ENCODE data around the gene ROPN1. TPM values are rescaled to one million over a fixed set of nuclear protein-coding genes. Genes with fewer than 3 reads are reported as not detected.

The ROPN1 gene
- total RNA-seq, 3 donors from 2014 or later (not counting 1 experiment from before 2014, with no cell fraction given) = not detected

- ATAC-seq (no peak), DNase-seq (no peak)
- no peaks in the 10 kb centered on the region for H3K27me3 Mint-ChIP-seq (ENCODE audit: low read depth in 2 of 2)
- no peaks in the 10 kb centered on the region for H3K4me1 Mint-ChIP-seq
- TF ChIP-seq CTCF (IDR thresholded peaks at IDR 0.05) = no peak
- H3K27ac Mint-ChIP-seq = no peak overlapping the region
- H3K4me1 ChIP-seq (ENCODE audit: control insufficient read depth, insufficient read depth, low read length) = no peaks in the 10 kb centered on the region
- no peaks in the 10 kb centered on the region for H3K27me3 ChIP-seq (ENCODE audit: control insufficient read depth, insufficient read depth, low read length)
- no peaks in the 10 kb centered on the region for H3K9me3 Mint-ChIP-seq
- H3K9me3 ChIP-seq (ENCODE audit: control insufficient read depth, insufficient read depth, low read length) = no peaks in the 10 kb centered on the region
- no peak overlapping the region for H3K4me3 ChIP-seq (ENCODE audit: low read length)
- intact Hi-C loops (cut with micrococcal nuclease) = no loop called here
- 96% methylated on average over 9 of the region's 9 CpGs for WGBS (ENCODE audit: insufficient coverage)
- no peak overlapping the region for H3K4me3 Mint-ChIP-seq
- peaks cover 3% of the 10 kb centered on the region for H3K36me3 Mint-ChIP-seq
- peaks cover 41% of the 10 kb centered on the region for H3K36me3 ChIP-seq (ENCODE audit: control insufficient read depth, insufficient read depth, low read length)
- no peak overlapping the region for H3K27ac ChIP-seq (ENCODE audit: low read length)
These were observed 43.5 kb downstream of the ROPN1 start for GRCh38 chr3:123948449-123948848.

- H3K36me3 Mint-ChIP-seq = peaks cover 7% of the 10 kb centered on the region
- H3K4me3 ChIP-seq (ENCODE audit: low read length) = no peak overlapping the region
- no peak overlapping the region for H3K27ac Mint-ChIP-seq
- peaks cover 32% of the 10 kb centered on the region for H3K36me3 ChIP-seq (ENCODE audit: control insufficient read depth, insufficient read depth, low read length)
- ATAC-seq = no peak
- no peak overlapping the region for H3K4me3 Mint-ChIP-seq
- no peak for TF ChIP-seq CTCF (IDR thresholded peaks at IDR 0.05)
- H3K27me3 ChIP-seq (ENCODE audit: control insufficient read depth, insufficient read depth, low read length) = no peaks in the 10 kb centered on the region
- H3K4me1 ChIP-seq (ENCODE audit: control insufficient read depth, insufficient read depth, low read length) = no peaks in the 10 kb centered on the region
- H3K9me3 ChIP-seq (ENCODE audit: control insufficient read depth, insufficient read depth, low read length) = no peaks in the 10 kb centered on the region
- intact Hi-C loops (cut with micrococcal nuclease) = no loop called here
- H3K27ac ChIP-seq (ENCODE audit: low read length) = no peak overlapping the region
- H3K4me1 Mint-ChIP-seq = no peaks in the 10 kb centered on the region
- no peak for DNase-seq
- no peaks in the 10 kb centered on the region for H3K9me3 Mint-ChIP-seq
- H3K27me3 Mint-ChIP-seq (ENCODE audit: low read depth in 2 of 2) = no peaks in the 10 kb centered on the region
These were observed 44.4 kb downstream of the ROPN1 start for GRCh38 chr3:123947482-123947881.

- intact Hi-C loops (cut with micrococcal nuclease) = no loop called here
- ATAC-seq (no peak), DNase-seq (no peak)
- H3K4me1 ChIP-seq (ENCODE audit: control insufficient read depth, insufficient read depth, low read length) = no peaks in the 10 kb centered on the region
- no peaks in the 10 kb centered on the region for H3K27me3 ChIP-seq (ENCODE audit: control insufficient read depth, insufficient read depth, low read length)
- TF ChIP-seq CTCF (IDR thresholded peaks at IDR 0.05) = no peak
- H3K9me3 Mint-ChIP-seq = no peaks in the 10 kb centered on the region
- no peaks in the 10 kb centered on the region for H3K4me1 Mint-ChIP-seq
- H3K27me3 Mint-ChIP-seq (ENCODE audit: low read depth in 2 of 2) = no peaks in the 10 kb centered on the region
- no peak overlapping the region for H3K27ac ChIP-seq (ENCODE audit: low read length)
- no peak overlapping the region for H3K4me3 ChIP-seq (ENCODE audit: low read length)
- H3K4me3 Mint-ChIP-seq = no peak overlapping the region
- WGBS (ENCODE audit: insufficient coverage) = no CpG with 5 or more reads among the region's 1 CpG
- H3K36me3 Mint-ChIP-seq = peaks cover 14% of the 10 kb centered on the region
- peaks cover 19% of the 10 kb centered on the region for H3K36me3 ChIP-seq (ENCODE audit: control insufficient read depth, insufficient read depth, low read length)
- no peak overlapping the region for H3K27ac Mint-ChIP-seq
- no peaks in the 10 kb centered on the region for H3K9me3 ChIP-seq (ENCODE audit: control insufficient read depth, insufficient read depth, low read length)
These were observed 50.4 kb downstream of the ROPN1 start for GRCh38 chr3:123941542-123941941.

GRCh38 chr3:123941121-123941520, 50.8 kb downstream of the ROPN1 start:
- Histone ChIP-seq H3K36me3 (ENCODE audit: control insufficient read depth, insufficient read depth, low read length) (peaks cover 18% of the 10 kb centered on the region), H3K4me1 (ENCODE audit: control insufficient read depth, insufficient read depth, low read length) (no peaks in the 10 kb centered on the region), H3K9me3 (ENCODE audit: control insufficient read depth, insufficient read depth, low read length) (no peaks in the 10 kb centered on the region), H3K27ac (ENCODE audit: low read length) (no peak overlapping the region), H3K4me3 (ENCODE audit: low read length) (no peak overlapping the region), H3K27me3 (ENCODE audit: control insufficient read depth, insufficient read depth, low read length) (no peaks in the 10 kb centered on the region)
- no peak overlapping the region for H3K4me3 Mint-ChIP-seq
- H3K27ac Mint-ChIP-seq = no peak overlapping the region
- no peaks in the 10 kb centered on the region for H3K4me1 Mint-ChIP-seq
- no peak for TF ChIP-seq CTCF (IDR thresholded peaks at IDR 0.05)
- no peaks in the 10 kb centered on the region for H3K9me3 Mint-ChIP-seq
- peaks cover 14% of the 10 kb centered on the region for H3K36me3 Mint-ChIP-seq
- intact Hi-C loops (cut with micrococcal nuclease) = no loop called here
- DNase-seq = no peak
- WGBS (ENCODE audit: insufficient coverage) = no CpG with 5 or more reads among the region's 2 CpGs
- H3K27me3 Mint-ChIP-seq (ENCODE audit: low read depth in 2 of 2) = no peaks in the 10 kb centered on the region
- ATAC-seq = no peak
